ENCODE results near the gene KAT5.
"Not testable (repeated sequence)": the region's sequence is repeated elsewhere in the genome, so short reads cannot be mapped to it uniquely, and the experiment has no call there.

The KAT5 gene

GRCh38 chr11:65735111-65735510, 23.1 kb downstream of the KAT5 start:
- DNase-seq (ENCODE audit: low read depth, low spot score); H3K4me3 ChIP-seq (ENCODE audit: low read length): not testable (repeated sequence)

- no peak for DNase-seq (ENCODE audit: low read depth, low spot score)
- H3K4me3 ChIP-seq (ENCODE audit: low read length) = no peak overlapping the region
Measured at GRCh38 chr11:65736810-65737209, 24.8 kb downstream of the KAT5 start.

GRCh38 chr11:65739022-65739421, 27.0 kb downstream of the KAT5 start:
- DNase-seq (ENCODE audit: low read depth, low spot score) = no peak
- no peak overlapping the region for H3K4me3 ChIP-seq (ENCODE audit: low read length)

- DNase-seq (ENCODE audit: low read depth, low spot score) = no peak
- H3K4me3 ChIP-seq (ENCODE audit: low read length) = no peak overlapping the region
Measured at GRCh38 chr11:65741185-65741584, 29.1 kb downstream of the KAT5 start.

GRCh38 chr11:65742353-65742752, 30.3 kb downstream of the KAT5 start:
- no peak overlapping the region for H3K4me3 ChIP-seq (ENCODE audit: low read length)
- no peak for DNase-seq (ENCODE audit: low read depth, low spot score)

GRCh38 chr11:65743681-65744025, 31.6 kb downstream of the KAT5 start:
- DNase-seq (ENCODE audit: low read depth, low spot score) = no peak
- no peak overlapping the region for H3K4me3 ChIP-seq (ENCODE audit: low read length)

GRCh38 chr11:65744026-65744698, 32.1 kb downstream of the KAT5 start:
- no peak for DNase-seq (ENCODE audit: low read depth, low spot score)
- H3K4me3 ChIP-seq (ENCODE audit: low read length) = no peak overlapping the region

- no peak for DNase-seq (ENCODE audit: low read depth, low spot score)
- H3K4me3 ChIP-seq (ENCODE audit: low read length) = no peak overlapping the region
Measured at GRCh38 chr11:65744699-65745042, 32.6 kb downstream of the KAT5 start.

- DNase-seq (ENCODE audit: low read depth, low spot score) = no peak
Measured at GRCh38 chr11:65745049-65745448, 33.0 kb downstream of the KAT5 start.

GRCh38 chr11:65762169-65762568, 50.1 kb downstream of the KAT5 start:
- H3K4me3 ChIP-seq (ENCODE audit: low read length); DNase-seq (ENCODE audit: low read depth, low spot score): not testable (repeated sequence)

More at GRCh38 chr11:65745049-65745448, 33.0 kb downstream of the KAT5 start:
- H3K4me3 ChIP-seq (ENCODE audit: low read length) = no peak overlapping the region

- DNase-seq (ENCODE audit: low read depth, low spot score) = not testable (repeated sequence)
Measured at GRCh38 chr11:65762816-65763215, 50.8 kb downstream of the KAT5 start.

GRCh38 chr11:65764434-65764833, 52.4 kb downstream of the KAT5 start:
- DNase-seq (ENCODE audit: low read depth, low spot score) = no peak

More at GRCh38 chr11:65762816-65763215, 50.8 kb downstream of the KAT5 start:
- not testable (repeated sequence) for H3K4me3 ChIP-seq (ENCODE audit: low read length)

GRCh38 chr11:65766535-65766934, 54.5 kb downstream of the KAT5 start:
- peak; percentile 89 for DNase-seq (ENCODE audit: low read depth, low spot score)
- H3K4me3 ChIP-seq (ENCODE audit: low read length) = no peak overlapping the region

More at GRCh38 chr11:65764434-65764833, 52.4 kb downstream of the KAT5 start:
- no peak overlapping the region for H3K4me3 ChIP-seq (ENCODE audit: low read length)

- DNase-seq (ENCODE audit: low read depth, low spot score) = no peak
- H3K4me3 ChIP-seq (ENCODE audit: low read length) = no peak overlapping the region
Measured at GRCh38 chr11:65767406-65767805, 55.4 kb downstream of the KAT5 start.

- DNase-seq (ENCODE audit: low read depth, low spot score); H3K4me3 ChIP-seq (ENCODE audit: low read length): not testable (repeated sequence)
Measured at GRCh38 chr11:65767806-65768205, 55.8 kb downstream of the KAT5 start.

All from Jurkat, Clone E6-1 (cell line).